Astrocyte of the hippocampus (primary cell): ENCODE data around the gene PAX7.
A peak's percentile ranks its signal among the peaks of the same experiment; 100 is the strongest.

Source experiments
- DNase-seq: peaks from one replicate; pipeline ENCODE4 v3.0.0; 2011; ENCODE audit warnings: low read depth, low spot score

The PAX7 gene

GRCh38 chr1:18640228-18641004 lies 9.8 kb downstream of the PAX7 start:
- no peak for DNase-seq

- DNase-seq, result no peak
These were observed 10.6 kb downstream of the PAX7 start for GRCh38 chr1:18641005-18641941.

- DNase-seq, result no peak
These were observed 11.8 kb downstream of the PAX7 start for GRCh38 chr1:18642278-18643095.

DNA sequence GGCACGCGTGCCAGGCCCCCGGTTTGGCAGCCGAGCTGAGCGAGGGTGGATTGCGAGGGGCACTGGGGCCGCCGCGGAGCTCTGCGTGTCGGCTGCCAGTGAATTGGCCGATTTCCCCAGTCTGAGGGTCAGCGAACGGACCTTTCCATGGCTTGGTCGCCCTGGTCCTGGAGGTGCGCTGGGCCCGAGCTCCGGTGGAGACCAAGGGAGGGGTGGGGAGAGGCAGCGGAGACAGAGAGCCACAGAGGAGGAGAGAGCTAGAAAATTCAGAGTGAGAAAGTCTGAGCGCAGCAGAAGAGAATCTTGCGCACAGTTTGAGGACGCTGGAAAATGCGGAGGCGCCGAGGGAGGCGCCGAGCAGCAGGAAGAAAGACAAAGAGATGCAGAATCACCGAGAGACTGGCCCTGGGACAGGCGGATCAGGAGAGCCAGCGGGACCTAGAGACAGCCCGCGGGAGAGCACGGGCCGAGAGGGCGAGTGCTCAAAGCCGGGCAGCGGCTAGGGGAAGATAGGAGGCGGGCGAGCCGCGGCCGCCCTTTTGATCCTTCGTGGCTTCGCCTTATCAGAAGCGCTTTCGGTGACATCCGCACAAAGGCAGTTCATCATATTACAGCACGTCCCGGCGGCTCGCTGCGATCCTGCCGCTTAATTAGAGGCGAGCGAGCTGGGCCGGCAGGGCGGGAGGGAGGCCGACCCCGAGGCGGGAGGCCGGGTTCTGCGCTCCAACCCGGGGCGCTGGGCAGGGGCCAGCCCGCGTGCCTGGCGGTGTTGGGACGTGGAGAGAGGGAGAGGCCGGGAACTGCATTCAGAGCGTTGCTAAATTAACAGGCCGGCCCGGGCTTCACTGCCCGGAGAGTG lies 12.7 kb downstream of the PAX7 start:
- peak; percentile 27 for DNase-seq

GRCh38 chr1:18644013-18644399 lies 13.4 kb downstream of the PAX7 start:
- DNase-seq, result no peak

GRCh38 chr1:18644446-18644845 lies 13.8 kb downstream of the PAX7 start:
- no peak for DNase-seq

GRCh38 chr1:18644973-18645746 lies 14.5 kb downstream of the PAX7 start:
- DNase-seq, result no peak

DNA sequence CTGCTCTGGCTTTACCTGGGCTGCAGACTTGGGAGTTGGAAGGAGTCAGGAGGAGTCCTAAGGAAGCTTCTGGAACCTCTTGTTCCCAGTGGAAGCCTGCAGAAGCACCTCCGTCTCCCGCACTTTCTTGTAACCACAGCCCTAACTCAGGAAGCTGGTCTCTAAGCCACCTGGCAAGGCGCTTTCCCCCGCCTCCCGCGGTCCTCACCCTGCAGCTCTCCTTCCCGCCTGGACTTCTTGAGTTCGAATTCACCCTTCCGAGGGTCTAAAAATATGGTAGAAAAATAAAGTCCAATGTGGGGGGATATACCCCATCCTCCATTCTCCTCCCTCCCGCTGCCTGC lies 15.1 kb downstream of the PAX7 start:
- no peak for DNase-seq

DNA sequence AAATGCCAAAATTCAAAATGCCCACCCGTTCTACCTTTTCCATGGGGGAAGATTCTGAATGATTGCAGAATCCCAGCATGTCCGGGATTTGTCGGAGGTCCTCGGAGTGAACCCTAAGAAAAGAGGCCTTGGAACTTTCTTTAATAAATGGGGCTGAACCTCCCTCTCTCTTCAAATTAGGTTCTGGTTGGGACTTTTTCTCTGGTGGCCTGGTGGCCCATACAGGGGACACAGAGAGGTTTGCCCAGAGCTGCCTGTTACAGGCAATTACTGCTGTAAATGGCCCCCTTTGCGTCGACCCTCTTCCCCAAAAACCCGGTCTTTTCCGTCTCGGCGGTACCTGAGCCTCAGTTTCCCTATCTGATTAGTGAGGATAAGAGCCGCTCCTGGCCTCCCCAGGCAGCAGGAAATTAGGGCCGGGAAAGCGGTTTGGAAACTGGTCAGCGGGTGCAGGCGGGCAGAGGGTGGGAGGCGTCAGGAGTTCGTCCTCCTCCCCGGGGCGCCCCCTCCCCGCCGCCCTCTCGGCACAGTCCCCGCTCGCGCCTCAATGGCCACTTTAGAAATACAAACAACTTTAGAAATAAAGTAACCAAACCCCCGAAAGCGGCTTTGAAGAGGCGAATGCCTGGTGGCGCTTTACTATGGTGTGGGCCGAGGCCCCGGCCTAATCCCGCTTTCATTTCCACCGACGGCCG lies 15.6 kb downstream of the PAX7 start:
- DNase-seq, result no peak

DNA sequence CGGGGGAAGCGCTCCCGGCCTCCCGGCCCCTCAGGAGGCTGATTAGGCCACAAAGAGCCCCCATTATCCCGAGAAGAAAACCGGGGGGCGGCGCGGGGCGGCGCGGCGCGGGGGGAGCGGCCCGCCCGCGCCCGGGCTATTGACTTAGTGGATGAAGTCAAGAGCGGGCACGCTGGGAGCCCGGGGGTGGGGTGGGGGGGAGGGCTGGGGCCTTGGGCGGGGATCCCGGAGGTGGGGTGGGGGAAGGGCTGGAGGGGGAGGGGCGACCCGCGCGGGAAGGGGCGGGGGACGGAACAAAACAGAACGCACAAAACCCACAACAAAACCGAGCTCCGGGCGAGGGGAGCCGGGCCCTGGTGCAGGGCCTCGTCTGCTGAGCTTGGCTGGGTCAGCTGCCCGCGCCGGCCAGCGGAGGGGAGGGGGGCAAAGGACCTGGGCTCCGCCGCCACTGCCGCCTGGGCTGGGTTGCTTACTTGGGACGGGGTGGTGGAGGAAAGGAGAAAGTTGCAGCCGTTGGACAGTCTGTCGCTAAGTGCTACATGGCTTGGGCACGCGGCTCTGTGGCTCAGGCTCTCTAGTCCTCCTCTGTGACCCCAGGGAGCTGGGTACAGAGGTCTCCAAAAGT lies 16.3 kb downstream of the PAX7 start:
- DNase-seq, result no peak

DNA sequence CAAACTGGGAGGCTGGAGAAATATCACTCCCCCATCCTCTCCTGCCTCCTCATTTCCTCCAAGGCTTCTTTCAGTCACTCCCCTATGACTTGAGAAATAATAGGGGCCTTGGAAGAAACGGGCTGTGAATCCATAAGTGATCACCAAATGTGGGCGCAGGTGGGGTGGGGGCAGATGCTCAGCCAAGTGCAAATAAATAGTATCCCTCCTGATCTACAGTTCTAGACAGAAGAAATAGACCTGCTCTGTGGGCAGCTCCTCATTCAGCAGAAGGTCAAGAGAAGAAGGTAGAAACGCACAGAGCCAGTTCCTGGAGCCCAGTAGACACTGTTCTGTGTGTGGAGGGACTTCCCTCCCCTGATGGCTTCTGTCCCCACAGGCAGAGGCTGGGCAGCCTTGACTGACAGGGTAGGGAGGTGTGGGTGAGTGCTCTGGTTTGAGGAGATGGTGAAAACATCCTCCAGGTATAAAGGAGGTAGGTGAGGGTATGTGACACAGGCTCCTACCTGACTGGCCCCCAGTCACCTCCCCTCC lies 17.1 kb downstream of the PAX7 start:
- no peak for DNase-seq

DNA sequence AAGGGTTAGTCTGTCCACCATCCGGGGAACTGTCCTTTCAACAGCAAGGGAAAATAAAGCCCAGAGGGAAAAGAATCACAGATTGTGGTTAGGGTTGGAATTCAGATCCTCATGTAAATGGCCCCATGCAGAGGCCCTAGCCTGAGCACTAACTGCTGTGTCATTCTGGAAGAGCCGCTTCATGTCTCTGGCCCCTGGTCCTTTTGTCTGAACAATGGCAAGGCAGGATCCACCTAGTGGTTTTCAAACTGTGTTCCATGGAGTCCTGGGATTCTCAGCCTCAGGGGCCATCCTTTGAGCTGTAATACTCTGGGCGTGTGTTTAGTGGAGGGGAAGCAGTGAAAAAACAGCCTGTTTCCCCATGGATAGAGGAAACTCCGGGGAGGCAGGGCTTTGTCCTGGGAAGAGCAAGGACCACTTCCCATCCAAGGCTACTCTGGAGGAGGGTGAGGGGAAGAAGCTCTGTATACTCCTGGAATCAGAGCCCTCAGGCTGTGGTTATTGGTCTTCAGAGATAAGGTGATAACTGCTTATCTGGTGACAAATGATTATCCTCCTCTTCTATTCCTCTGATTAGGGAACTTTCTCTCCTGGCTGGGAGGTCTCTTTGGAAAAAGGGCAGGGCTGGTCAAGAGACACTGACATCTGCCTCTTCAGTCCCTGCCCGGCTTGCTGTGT lies 19.2 kb downstream of the PAX7 start:
- DNase-seq, result peak; percentile 47

DNA sequence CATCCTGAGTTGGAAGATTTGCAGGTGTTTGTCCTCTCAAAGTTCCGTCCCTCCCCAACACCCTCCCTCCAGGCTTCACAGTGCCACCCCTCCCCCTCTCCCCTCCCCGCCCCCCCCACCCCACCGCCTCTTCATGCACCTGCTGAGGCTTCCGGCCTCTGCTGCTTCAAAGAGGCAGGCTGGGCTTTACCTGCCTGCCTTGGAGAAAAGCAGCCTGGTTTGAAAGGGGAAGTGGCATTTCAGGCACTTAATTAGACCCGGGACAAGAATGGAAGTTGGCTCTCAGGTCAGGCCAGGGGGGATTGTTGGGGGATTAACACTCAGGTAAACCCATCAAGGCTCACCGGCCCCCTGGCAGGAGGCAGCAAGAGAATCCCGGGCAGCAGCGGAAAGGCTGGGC lies 21.1 kb downstream of the PAX7 start:
- no peak for DNase-seq

DNA sequence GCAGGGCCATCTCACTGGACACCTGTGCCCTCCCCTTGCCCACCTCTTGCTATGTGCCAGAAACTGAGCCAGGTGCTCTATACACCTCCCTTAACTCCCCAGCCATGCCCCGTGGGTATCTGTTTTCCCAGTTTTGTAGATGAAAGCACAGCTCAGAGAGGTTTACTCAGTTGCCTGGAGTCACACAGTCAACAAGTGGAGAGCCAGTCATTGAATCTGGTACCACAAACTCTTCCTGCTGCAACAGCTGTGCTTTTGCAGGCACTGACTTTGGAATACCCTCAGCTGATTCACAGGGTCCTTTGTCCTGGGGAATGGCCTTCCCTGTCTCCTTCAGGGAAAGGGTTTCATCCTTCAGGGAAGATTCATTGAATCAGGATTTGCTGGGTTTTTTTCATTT lies 22.1 kb downstream of the PAX7 start:
- no peak for DNase-seq

DNA sequence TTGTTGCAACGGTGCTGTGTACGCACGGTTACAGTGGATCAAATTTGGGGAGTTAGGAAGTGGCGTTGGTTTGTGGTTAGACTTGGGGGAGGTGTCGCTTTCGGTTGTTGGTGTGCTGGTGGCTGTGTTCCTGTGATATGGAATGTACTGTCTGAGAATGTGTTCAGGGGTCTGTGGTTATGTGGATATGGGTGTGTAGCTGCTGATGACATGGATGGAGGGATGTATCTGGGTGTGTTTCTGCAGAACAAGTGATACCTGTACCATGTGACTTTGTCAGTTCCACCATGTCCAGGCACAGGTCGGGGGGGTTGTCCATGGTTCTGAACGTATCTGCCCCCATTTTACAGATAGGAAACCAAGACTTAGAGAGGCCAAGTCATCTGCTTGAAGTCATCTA lies 22.7 kb downstream of the PAX7 start:
- no peak for DNase-seq

GRCh38 chr1:18653916-18654315 lies 23.3 kb downstream of the PAX7 start:
- DNase-seq, result no peak

DNA sequence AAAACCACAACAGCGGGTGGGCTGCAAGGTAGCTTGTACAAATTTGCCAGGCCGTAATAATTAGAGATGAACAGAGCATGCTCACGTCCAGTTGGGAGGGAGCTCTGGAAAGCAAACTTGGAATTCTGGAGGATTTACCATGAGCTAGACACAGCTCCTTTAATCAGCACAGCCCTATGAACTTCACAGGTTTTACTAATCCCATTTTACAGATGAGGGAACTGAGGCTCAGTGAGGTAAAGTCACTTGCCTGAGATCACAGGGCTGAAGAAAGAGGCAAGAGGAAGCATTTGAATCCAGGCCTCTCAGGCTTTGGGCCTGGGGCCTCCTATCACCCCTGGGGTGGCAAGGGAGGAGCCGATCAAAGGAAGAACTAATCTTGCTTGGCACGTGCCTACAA lies 24.0 kb downstream of the PAX7 start:
- no peak for DNase-seq

DNA sequence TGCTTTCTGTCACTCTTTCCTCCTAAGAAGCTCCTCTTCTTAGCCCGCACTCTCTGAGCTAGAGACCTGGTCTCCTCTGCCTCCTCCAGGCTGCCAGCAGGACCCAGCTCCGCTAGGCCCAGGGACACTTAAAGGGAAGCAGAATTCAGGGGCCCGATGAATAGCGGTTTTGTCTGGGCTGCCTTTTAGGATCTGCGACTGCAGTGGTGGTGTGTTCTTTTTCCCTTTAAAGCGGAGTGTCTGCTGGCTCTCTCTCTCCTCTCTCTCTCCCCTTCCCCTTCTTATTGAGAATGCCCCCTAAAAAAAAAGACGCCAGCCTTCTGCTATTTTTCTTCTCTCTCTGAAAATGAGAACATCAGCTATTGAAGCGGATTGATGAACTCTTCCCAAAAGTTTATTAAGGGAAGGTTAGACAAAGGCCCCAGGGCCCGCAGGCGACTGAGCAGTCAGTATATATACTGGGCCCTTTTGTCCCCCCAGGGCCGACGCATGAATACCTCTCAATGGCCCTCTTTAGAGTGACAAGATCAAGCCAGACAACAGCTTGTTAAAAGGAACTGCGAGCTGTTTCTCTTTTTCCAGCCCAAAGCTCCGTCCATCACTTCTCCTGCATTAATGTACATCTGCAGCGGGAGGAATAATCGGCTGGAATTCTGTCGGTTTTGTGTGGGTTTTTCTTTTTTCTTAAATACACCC lies 27.0 kb downstream of the PAX7 start:
- no peak for DNase-seq
